Sigmoid colon (tissue), 7 donors: ENCODE measurements around the gene CATSPERB. TPM values are rescaled to one million over a fixed set of nuclear protein-coding genes. Genes with fewer than 3 reads are reported as not detected.
A peak's percentile ranks its signal among the peaks of the same experiment; 100 is the strongest.
"Not testable (repeated sequence)": the region's sequence is repeated elsewhere in the genome, so short reads cannot be mapped to it uniquely, and the experiment has no call there.

ENCODE experiments used
- DNase-seq: peaks from one replicate; pipeline ENCODE4 v3.0.0-alpha.2; 2019
- H3K27ac ChIP-seq, 4 donors: fragments of 200-600 bp; sonication (generic); one replicate each; pipeline ENCODE4 v1.5.1; 2016 to 2019; ENCODE audit warnings: mild to moderate bottlenecking in 1 of 4
- H3K27me3 ChIP-seq, 3 donors: fragments of 200-600 bp; sonication (generic); one replicate each; pipeline ENCODE4 v1.5.1; 2019; ENCODE audit warnings: mild to moderate bottlenecking in 1 of 3
- H3K36me3 ChIP-seq, 4 donors: fragments of 200-600 bp; sonication (generic); one replicate each; pipeline ENCODE4 v1.5.1; 2016 to 2019
- H3K4me1 ChIP-seq, 4 donors: fragments of 200-600 bp; sonication (generic); one replicate each; pipeline ENCODE4 v1.5.1; 2017 to 2019
- H3K4me3 ChIP-seq, 4 donors: fragments of 200-600 bp; sonication (generic); one replicate each; pipeline ENCODE4 v1.5.1; 2017 to 2019; ENCODE audit warnings: mild to moderate bottlenecking in 2 of 4, moderate library complexity in 1 of 4
- H3K9me3 ChIP-seq, 4 donors: fragments of 200-600 bp in 3 of 4; sonication (generic) in 3 of 4; one replicate each; pipeline versions ENCODE4 v1.5.1 to v1.6.1; 2013 to 2019
- CTCF ChIP-seq, 4 experiments: fragments of 450-650 bp in 3 of 4; fragments of 200-600 bp in 1 of 4; IDR thresholded peaks; one replicate each; pipeline ENCODE4 v1.5.1; 2016 to 2019; ENCODE audit warnings: antibody characterized with exemption in 4 of 4, mild to moderate bottlenecking in 3 of 4, moderate library complexity in 2 of 4
- EP300 ChIP-seq, 4 donors: sonication (generic); formaldehyde crosslinking; IDR thresholded peaks; one replicate each; pipeline ENCODE4 v1.6.1; 2017; ENCODE audit warnings: antibody characterized with exemption in 4 of 4
- POLR2A ChIP-seq, 2 donors: fragments of 450-650 bp; IDR thresholded peaks; one replicate each; pipeline ENCODE4 v1.6.1; 2016; ENCODE audit warnings: antibody characterized with exemption in 2 of 2, mild to moderate bottlenecking in 2 of 2, moderate library complexity in 2 of 2
- POLR2AphosphoS5 ChIP-seq, 4 donors: sonication (generic); formaldehyde crosslinking; IDR thresholded peaks; one replicate each; pipeline ENCODE4 v1.6.1; 2017; ENCODE audit warnings: antibody characterized with exemption in 4 of 4
- WGBS, 2 donors: extraction: QIAGEN DNeasy Blood & Tissue Kit; methylation state at CpG; one replicate each; pipeline ENCODE4 v1.1.7; 2013; 5-methylcytosine and 5-hydroxymethylcytosine counted together
- intact Hi-C: fragments of 100-400 bp; cut with DNase I; formaldehyde crosslinking; loops from one replicate; pipeline ENCODE4 v1.15.1; 2023
- polyA plus RNA-seq, 3 donors: library from polyadenylated mRNA; stranded (reverse); fragments of 200-250 nt; gene quantifications; one replicate each; pipeline ENCODE4 v1.2.3, GENCODE V29; 2013
- total RNA-seq, 4 donors: library from RNA; depleted of rRNA; stranded (reverse); fragments of >200 nt; gene quantifications; one replicate each; pipeline ENCODE4 v1.1.0, GENCODE V29; 2016
- donor health status: healthy with polysubstance abuse.
- donor health status: Bipolar disorder and iron deficiency.
- donor health status: healthy.

The CATSPERB gene
- total and polyA plus RNA-seq, 7 donors: 0.14 to 6.7 (median 1.4) TPM

DNA sequence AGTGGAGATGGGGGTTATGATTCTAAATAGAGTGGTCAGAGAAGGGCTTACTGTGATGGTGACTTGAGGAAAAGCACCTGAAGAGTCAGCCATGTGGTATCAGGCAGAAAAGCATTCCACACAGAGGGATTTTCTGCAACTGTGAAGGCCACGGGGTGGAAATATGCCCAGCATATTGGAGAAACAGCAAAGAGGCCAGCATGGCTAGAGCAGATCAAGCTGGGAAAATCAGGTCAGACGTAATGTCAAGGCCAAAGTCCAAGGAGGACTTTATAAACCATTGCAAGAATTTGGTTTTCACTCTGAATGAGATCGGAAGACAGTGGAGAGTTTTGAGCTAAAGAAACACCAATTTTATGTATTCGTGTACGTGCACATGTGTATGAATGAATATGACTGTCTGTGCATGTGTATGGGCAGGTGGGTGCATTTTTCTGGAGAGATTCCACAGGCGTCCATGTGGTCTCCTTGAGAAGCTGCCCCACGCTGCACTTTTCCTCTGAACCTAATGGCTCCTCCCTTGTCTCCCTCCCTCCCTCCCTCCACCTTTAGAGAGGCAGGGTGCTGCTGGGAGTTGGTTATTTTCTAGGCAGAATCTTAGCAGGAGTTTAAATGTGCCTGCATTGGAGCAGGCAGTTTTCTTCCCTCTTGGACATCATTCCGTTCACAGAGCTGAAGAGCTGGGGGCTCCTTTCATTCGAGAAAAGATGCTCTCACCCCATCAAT is 124.4 kb downstream of the CATSPERB start:
- Histone ChIP-seq H3K4me1 (no peaks in the 10 kb centered on the region), H3K27me3 (no peaks in the 10 kb centered on the region), H3K9me3 (no peaks in the 10 kb centered on the region), H3K36me3 (no peaks in the 10 kb centered on the region), H3K4me3 (no peak overlapping the region), H3K27ac (no peak overlapping the region)
- TF ChIP-seq CTCF (IDR thresholded peaks at IDR 0.05): no peak
- no peak for TF ChIP-seq POLR2AphosphoS5 (IDR thresholded peaks at IDR 0.05)
- no peak for TF ChIP-seq POLR2A (IDR thresholded peaks at IDR 0.05)
- TF ChIP-seq EP300 (IDR thresholded peaks at IDR 0.05): no peak
- intact Hi-C loops: no loop called here
- no peak for DNase-seq
- WGBS, 2 donors: 80 to 84% methylated on average over 9 of the region's 9 CpGs

GRCh38 chr14:91606851-91607250 is 125.0 kb downstream of the CATSPERB start:
- H3K27ac ChIP-seq: no peak overlapping the region
- 65% methylated on average over 3 of the region's 3 CpGs for WGBS, 2 donors
- intact Hi-C loops: no loop called here

GRCh38 chr14:91604611-91605010 is 127.3 kb downstream of the CATSPERB start:
- H3K36me3 ChIP-seq, H3K9me3 ChIP-seq, DNase-seq, H3K4me1 ChIP-seq, H3K27me3 ChIP-seq, intact Hi-C loops, H3K4me3 ChIP-seq: not testable (repeated sequence)
- peak overlapping the region in 1 of 4 donors; percentile 40 for H3K27ac ChIP-seq
- TF ChIP-seq EP300 (IDR thresholded peaks at IDR 0.05): peak in 1 of 4 donors; percentile 59
- WGBS, 2 donors: 75 to 90% methylated on average over 1 of the region's 1 CpG

More at GRCh38 chr14:91606851-91607250, 125.0 kb downstream of the CATSPERB start:
- DNase-seq: no peak
- TF ChIP-seq EP300 (IDR thresholded peaks at IDR 0.05): no peak
- TF ChIP-seq CTCF (IDR thresholded peaks at IDR 0.05): no peak
- no peak for TF ChIP-seq POLR2AphosphoS5 (IDR thresholded peaks at IDR 0.05)
- no peak for TF ChIP-seq POLR2A (IDR thresholded peaks at IDR 0.05)
- H3K36me3 ChIP-seq: no peaks in the 10 kb centered on the region
- H3K9me3 ChIP-seq: no peaks in the 10 kb centered on the region
- no peaks in the 10 kb centered on the region for H3K4me1 ChIP-seq
- no peaks in the 10 kb centered on the region for H3K27me3 ChIP-seq
- H3K4me3 ChIP-seq: no peak overlapping the region

DNA sequence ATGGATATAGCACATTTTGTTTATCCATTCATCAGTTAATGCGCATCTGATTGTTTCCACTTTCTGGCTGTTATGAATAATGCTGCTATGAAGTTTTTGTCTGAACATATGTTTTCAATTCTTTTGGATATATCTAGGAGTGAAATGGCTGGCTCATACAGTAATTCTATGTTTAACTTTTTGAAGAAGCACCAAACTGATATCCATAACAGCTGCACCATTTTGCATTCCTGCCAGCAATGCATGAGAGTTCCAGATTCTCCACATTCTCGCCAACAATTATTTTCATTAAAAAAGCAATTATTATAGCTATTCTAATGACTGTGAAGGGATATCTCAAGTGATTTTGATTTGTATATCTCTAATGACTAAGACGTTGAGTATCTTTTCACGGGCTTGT is 131.9 kb downstream of the CATSPERB start:
- no peaks in the 10 kb centered on the region for H3K9me3 ChIP-seq
- no peak overlapping the region for H3K27ac ChIP-seq
- TF ChIP-seq EP300 (IDR thresholded peaks at IDR 0.05) (no peak), POLR2A (IDR thresholded peaks at IDR 0.05) (no peak), POLR2AphosphoS5 (IDR thresholded peaks at IDR 0.05) (no peak), CTCF (IDR thresholded peaks at IDR 0.05) (no peak)
- no peaks in the 10 kb centered on the region for H3K27me3 ChIP-seq
- no peak overlapping the region for H3K4me3 ChIP-seq
- 75 to 88% methylated on average over 4 of the region's 4 CpGs for WGBS, 2 donors
- H3K36me3 ChIP-seq: no peaks in the 10 kb centered on the region
- intact Hi-C loops: no loop called here
- no peak for DNase-seq
- H3K4me1 ChIP-seq: no peaks in the 10 kb centered on the region

DNA sequence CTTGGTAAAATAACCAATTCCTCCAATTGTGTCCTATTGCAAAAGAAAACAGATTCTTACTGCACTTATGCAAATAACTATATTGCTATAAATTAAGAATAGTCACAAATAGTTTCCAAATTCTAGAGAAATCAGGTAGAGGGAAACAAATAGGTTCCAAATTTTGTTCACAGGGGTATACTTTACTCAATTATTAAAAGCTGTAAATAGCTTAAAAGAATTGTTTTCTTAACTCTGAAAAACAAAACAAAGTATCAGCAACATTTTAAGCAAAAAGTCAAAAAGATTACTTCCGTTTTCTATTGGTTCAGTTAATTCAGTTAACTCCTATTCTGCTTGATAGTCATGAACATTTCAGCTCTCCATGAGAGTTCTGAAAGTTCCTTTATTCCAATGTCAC is 136.2 kb downstream of the CATSPERB start:
- Histone ChIP-seq H3K36me3 (no peaks in the 10 kb centered on the region), H3K27ac (no peak overlapping the region), H3K9me3 (no peaks in the 10 kb centered on the region), H3K4me3 (no peak overlapping the region), H3K4me1 (no peaks in the 10 kb centered on the region), H3K27me3 (no peaks in the 10 kb centered on the region)
- TF ChIP-seq CTCF (IDR thresholded peaks at IDR 0.05) (no peak), POLR2AphosphoS5 (IDR thresholded peaks at IDR 0.05) (no peak), EP300 (IDR thresholded peaks at IDR 0.05) (no peak), POLR2A (IDR thresholded peaks at IDR 0.05) (no peak)
- no peak for DNase-seq
- intact Hi-C loops: no loop called here
- WGBS, 2 donors: 92 to 93% methylated on average over 1 of the region's 1 CpG

DNA sequence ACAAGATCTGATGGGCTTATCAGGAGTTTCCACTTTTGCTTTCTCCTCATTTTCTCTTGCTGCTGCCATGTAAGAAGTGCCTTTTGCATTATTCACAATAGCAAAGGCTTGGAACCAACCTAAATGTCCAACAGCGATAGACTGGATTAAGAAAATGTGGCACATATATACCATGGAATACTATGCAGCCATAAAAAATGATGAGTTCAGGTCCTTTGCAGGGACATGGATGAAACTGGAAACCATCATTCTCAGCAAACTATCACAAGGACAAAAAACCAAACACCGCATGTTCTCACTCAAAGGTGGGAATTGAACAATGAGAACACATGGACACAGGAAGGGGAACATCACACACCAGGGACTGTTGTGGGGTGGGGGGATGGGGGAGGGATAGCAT is 137.9 kb downstream of the CATSPERB start:
- H3K27ac ChIP-seq, H3K9me3 ChIP-seq, H3K4me1 ChIP-seq, H3K4me3 ChIP-seq, H3K36me3 ChIP-seq, H3K27me3 ChIP-seq, DNase-seq, intact Hi-C loops: not testable (repeated sequence)
- WGBS, 2 donors: 91 to 98% methylated on average over 2 of the region's 2 CpGs
